ENCODE results near the gene PHACTR3. TPM values are rescaled to one million over a fixed set of nuclear protein-coding genes. Genes with fewer than 3 reads are reported as not detected.
A peak's percentile ranks its signal among the peaks of the same experiment; 100 is the strongest.

The PHACTR3 gene
- total RNA-seq, 6 donors from 2014 or later = 5.5 to 30.8 (median 11.4) TPM

GRCh38 chr20:59565768-59566461 lies 38.4 kb upstream of the PHACTR3 start:
- Histone ChIP-seq H3K9me3 (no peaks in the 10 kb centered on the region), H3K27me3 (no peaks in the 10 kb centered on the region), H3K4me3 (no peak overlapping the region), H3K4me1 (no peaks in the 10 kb centered on the region), H3K27ac (no peak overlapping the region), H3K36me3 (no peaks in the 10 kb centered on the region)
- DNase-seq = no peak
- TF ChIP-seq EP300 (IDR thresholded peaks at IDR 0.05) (no peak), CTCF (IDR thresholded peaks at IDR 0.05) (no peak), POLR2AphosphoS5 (IDR thresholded peaks at IDR 0.05) (no peak), POLR2A (IDR thresholded peaks at IDR 0.05) (no peak)
- WGBS, 2 donors = 76 to 87% methylated on average over 10 to 11 of the region's 11 CpGs
- no peak for ATAC-seq (ENCODE audit: low FRiP score in 2 of 2)

GRCh38 chr20:59566631-59567524 lies 37.5 kb upstream of the PHACTR3 start:
- WGBS, 2 donors = 80% methylated on average over 19 to 22 of the region's 23 CpGs
- no peak for TF ChIP-seq CTCF (IDR thresholded peaks at IDR 0.05)
- TF ChIP-seq POLR2AphosphoS5 (IDR thresholded peaks at IDR 0.05) = no peak
- TF ChIP-seq POLR2A (IDR thresholded peaks at IDR 0.05) = no peak
- TF ChIP-seq EP300 (IDR thresholded peaks at IDR 0.05) = no peak
- ATAC-seq (ENCODE audit: low FRiP score in 2 of 2) = no peak
- Histone ChIP-seq H3K36me3 (no peaks in the 10 kb centered on the region), H3K27me3 (no peaks in the 10 kb centered on the region), H3K9me3 (no peaks in the 10 kb centered on the region), H3K4me3 (no peak overlapping the region), H3K4me1 (peaks cover 0 to 4% (median 2%) of the 10 kb centered on the region in 4 donors), H3K27ac (no peak overlapping the region)
- DNase-seq = peak in 1 of 2 donors; percentile 43

- Histone ChIP-seq H3K9me3 (no peaks in the 10 kb centered on the region), H3K4me1 (peaks cover 0 to 8% (median 4%) of the 10 kb centered on the region in 4 donors), H3K27ac (no peak overlapping the region), H3K4me3 (no peak overlapping the region), H3K27me3 (no peaks in the 10 kb centered on the region), H3K36me3 (no peaks in the 10 kb centered on the region)
- no peak for DNase-seq
- TF ChIP-seq POLR2AphosphoS5 (IDR thresholded peaks at IDR 0.05) (no peak), EP300 (IDR thresholded peaks at IDR 0.05) (no peak), CTCF (IDR thresholded peaks at IDR 0.05) (no peak), POLR2A (IDR thresholded peaks at IDR 0.05) (no peak)
- peak in 1 of 2 donors; percentile 7 for ATAC-seq (ENCODE audit: low FRiP score in 2 of 2)
- WGBS, 2 donors = 73 to 76% methylated on average over 16 to 17 of the region's 19 CpGs
Observed at GRCh38 chr20:59567585-59568508, 36.5 kb upstream of the PHACTR3 start.

GRCh38 chr20:59568509-59569024 lies 35.8 kb upstream of the PHACTR3 start:
- H3K27ac ChIP-seq = no peak overlapping the region
- H3K9me3 ChIP-seq = no peaks in the 10 kb centered on the region
- TF ChIP-seq CTCF (IDR thresholded peaks at IDR 0.05) (no peak), POLR2AphosphoS5 (IDR thresholded peaks at IDR 0.05) (no peak), EP300 (IDR thresholded peaks at IDR 0.05) (no peak), POLR2A (IDR thresholded peaks at IDR 0.05) (no peak)
- peaks cover 0 to 8% (median 4%) of the 10 kb centered on the region in 4 donors for H3K4me1 ChIP-seq
- H3K4me3 ChIP-seq = no peak overlapping the region
- H3K27me3 ChIP-seq = no peaks in the 10 kb centered on the region
- H3K36me3 ChIP-seq = no peaks in the 10 kb centered on the region
- ATAC-seq (ENCODE audit: low FRiP score in 2 of 2) (no peak), DNase-seq (no peak)
- WGBS, 2 donors = 54 to 66% methylated on average over 10 of the region's 10 CpGs
